ENCODE data around the gene C19orf33. TPM values are rescaled to one million over a fixed set of nuclear protein-coding genes. Genes with fewer than 3 reads are reported as not detected.

C19orf33 gene
- total and polyA plus RNA-seq, 2 experiments from 2014 or later: 58.9 to 72.2 TPM

DNA sequence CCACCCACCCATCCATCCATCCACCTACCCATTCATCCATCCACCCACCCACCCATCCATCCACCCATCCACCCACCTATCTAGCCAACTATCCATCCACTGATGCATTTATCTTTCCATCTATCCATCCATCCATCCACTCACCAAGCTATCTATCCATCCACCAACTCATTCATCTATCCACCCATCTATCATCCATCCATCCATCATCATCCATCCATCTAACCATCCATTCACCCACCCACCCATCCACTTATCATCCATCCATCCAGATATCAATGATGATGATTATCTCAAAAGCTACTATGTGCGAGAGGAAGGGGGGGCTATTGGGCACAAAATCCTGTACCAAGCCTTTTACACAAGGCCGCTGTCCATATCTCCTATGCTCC is 6.2 kb downstream of the C19orf33 start:
- H3K4me2 ChIP-seq: no peak overlapping the region
- no peak overlapping the region for H3K27ac ChIP-seq (ENCODE audit: low read depth)
- H3K4me1 ChIP-seq (ENCODE audit: insufficient read depth): peaks cover 9% of the 10 kb centered on the region
- Mint-ChIP-seq H3K4me3 (no peak overlapping the region; the same call in 2 of the 3 replicates), H3K27me3 (ENCODE audit: insufficient read depth, low read depth, poor library complexity) (peaks cover 19% of the 10 kb centered on the region), H3K4me1 (peaks cover 9% of the 10 kb centered on the region), H3K9me3 (no peaks in the 10 kb centered on the region; the same call in 2 of the 3 replicates), H3K27ac (no peak overlapping the region), H3K36me3 (ENCODE audit: low read depth) (peaks cover 6% of the 10 kb centered on the region; the same call in 2 of the 3 replicates)
- H3K9me2 ChIP-seq (ENCODE audit: insufficient read depth): no peaks in the 10 kb centered on the region
- H3K4me3 ChIP-seq: no peak overlapping the region
- no peak overlapping the region for H2AFZ ChIP-seq
- TF ChIP-seq, protein P1, sequence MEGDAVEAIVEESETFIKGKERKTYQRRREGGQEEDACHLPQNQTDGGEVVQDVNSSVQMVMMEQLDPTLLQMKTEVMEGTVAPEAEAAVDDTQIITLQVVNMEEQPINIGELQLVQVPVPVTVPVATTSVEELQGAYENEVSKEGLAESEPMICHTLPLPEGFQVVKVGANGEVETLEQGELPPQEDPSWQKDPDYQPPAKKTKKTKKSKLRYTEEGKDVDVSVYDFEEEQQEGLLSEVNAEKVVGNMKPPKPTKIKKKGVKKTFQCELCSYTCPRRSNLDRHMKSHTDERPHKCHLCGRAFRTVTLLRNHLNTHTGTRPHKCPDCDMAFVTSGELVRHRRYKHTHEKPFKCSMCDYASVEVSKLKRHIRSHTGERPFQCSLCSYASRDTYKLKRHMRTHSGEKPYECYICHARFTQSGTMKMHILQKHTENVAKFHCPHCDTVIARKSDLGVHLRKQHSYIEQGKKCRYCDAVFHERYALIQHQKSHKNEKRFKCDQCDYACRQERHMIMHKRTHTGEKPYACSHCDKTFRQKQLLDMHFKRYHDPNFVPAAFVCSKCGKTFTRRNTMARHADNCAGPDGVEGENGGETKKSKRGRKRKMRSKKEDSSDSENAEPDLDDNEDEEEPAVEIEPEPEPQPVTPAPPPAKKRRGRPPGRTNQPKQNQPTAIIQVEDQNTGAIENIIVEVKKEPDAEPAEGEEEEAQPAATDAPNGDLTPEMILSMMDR (conservative IDR thresholded peaks at IDR 0.05; ENCODE audit: low read depth in 2 of 2): no peak
- TF ChIP-seq ZNF331 (CRISPR knock-in tag; IDR thresholded peaks at IDR 0.05; ENCODE audit: low read depth) (no peak), ZNF114 (CRISPR knock-in tag; IDR thresholded peaks at IDR 0.05) (no peak), STAT1 (IDR thresholded peaks at IDR 0.05; ENCODE audit: unreplicated experiment) (no peak), EZH2phosphoT487 (IDR thresholded peaks at IDR 0.05; ENCODE audit: unreplicated experiment) (no peak), CREB1 (CRISPR knock-in tag; IDR thresholded peaks at IDR 0.05; ENCODE audit: low read depth) (no peak), POLR2AphosphoS5 (IDR thresholded peaks at IDR 0.05; ENCODE audit: low read depth) (no peak), JUNB (IDR thresholded peaks at IDR 0.05; ENCODE audit: unreplicated experiment) (no peak), EZH2 (IDR thresholded peaks at IDR 0.05; ENCODE audit: low read depth, unreplicated experiment) (no peak), NANOG (IDR thresholded peaks at IDR 0.05; ENCODE audit: borderline replicate concordance) (no peak)
- TF ChIP-seq, protein P2, sequence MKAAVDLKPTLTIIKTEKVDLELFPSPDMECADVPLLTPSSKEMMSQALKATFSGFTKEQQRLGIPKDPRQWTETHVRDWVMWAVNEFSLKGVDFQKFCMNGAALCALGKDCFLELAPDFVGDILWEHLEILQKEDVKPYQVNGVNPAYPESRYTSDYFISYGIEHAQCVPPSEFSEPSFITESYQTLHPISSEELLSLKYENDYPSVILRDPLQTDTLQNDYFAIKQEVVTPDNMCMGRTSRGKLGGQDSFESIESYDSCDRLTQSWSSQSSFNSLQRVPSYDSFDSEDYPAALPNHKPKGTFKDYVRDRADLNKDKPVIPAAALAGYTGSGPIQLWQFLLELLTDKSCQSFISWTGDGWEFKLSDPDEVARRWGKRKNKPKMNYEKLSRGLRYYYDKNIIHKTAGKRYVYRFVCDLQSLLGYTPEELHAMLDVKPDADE (IDR thresholded peaks at IDR 0.05): no peak
- TF ChIP-seq, protein P3, sequence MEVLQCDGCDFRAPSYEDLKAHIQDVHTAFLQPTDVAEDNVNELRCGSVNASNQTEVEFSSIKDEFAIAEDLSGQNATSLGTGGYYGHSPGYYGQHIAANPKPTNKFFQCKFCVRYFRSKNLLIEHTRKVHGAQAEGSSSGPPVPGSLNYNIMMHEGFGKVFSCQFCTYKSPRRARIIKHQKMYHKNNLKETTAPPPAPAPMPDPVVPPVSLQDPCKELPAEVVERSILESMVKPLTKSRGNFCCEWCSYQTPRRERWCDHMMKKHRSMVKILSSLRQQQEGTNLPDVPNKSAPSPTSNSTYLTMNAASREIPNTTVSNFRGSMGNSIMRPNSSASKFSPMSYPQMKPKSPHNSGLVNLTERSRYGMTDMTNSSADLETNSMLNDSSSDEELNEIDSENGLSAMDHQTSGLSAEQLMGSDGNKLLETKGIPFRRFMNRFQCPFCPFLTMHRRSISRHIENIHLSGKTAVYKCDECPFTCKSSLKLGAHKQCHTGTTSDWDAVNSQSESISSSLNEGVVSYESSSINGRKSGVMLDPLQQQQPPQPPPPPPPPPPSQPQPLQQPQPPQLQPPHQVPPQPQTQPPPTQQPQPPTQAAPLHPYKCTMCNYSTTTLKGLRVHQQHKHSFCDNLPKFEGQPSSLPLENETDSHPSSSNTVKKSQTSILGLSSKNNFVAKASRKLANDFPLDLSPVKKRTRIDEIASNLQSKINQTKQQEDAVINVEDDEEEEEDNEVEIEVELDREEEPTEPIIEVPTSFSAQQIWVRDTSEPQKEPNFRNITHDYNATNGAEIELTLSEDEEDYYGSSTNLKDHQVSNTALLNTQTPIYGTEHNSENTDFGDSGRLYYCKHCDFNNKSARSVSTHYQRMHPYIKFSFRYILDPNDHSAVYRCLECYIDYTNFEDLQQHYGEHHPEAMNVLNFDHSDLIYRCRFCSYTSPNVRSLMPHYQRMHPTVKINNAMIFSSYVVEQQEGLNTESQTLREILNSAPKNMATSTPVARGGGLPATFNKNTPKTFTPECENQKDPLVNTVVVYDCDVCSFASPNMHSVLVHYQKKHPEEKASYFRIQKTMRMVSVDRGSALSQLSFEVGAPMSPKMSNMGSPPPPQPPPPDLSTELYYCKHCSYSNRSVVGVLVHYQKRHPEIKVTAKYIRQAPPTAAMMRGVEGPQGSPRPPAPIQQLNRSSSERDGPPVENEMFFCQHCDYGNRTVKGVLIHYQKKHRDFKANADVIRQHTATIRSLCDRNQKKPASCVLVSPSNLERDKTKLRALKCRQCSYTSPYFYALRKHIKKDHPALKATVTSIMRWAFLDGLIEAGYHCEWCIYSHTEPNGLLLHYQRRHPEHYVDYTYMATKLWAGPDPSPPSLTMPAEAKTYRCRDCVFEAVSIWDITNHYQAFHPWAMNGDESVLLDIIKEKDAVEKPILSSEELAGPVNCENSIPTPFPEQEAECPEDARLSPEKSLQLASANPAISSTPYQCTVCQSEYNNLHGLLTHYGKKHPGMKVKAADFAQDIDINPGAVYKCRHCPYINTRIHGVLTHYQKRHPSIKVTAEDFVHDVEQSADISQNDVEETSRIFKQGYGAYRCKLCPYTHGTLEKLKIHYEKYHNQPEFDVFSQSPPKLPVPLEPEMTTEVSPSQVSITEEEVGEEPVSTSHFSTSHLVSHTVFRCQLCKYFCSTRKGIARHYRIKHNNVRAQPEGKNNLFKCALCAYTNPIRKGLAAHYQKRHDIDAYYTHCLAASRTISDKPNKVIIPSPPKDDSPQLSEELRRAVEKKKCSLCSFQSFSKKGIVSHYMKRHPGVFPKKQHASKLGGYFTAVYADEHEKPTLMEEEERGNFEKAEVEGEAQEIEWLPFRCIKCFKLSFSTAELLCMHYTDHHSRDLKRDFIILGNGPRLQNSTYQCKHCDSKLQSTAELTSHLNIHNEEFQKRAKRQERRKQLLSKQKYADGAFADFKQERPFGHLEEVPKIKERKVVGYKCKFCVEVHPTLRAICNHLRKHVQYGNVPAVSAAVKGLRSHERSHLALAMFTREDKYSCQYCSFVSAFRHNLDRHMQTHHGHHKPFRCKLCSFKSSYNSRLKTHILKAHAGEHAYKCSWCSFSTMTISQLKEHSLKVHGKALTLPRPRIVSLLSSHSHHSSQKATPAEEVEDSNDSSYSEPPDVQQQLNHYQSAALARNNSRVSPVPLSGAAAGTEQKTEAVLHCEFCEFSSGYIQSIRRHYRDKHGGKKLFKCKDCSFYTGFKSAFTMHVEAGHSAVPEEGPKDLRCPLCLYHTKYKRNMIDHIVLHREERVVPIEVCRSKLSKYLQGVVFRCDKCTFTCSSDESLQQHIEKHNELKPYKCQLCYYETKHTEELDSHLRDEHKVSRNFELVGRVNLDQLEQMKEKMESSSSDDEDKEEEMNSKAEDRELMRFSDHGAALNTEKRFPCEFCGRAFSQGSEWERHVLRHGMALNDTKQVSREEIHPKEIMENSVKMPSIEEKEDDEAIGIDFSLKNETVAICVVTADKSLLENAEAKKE (CRISPR knock-in tag; IDR thresholded peaks at IDR 0.05): no peak
- TF ChIP-seq, protein P4, sequence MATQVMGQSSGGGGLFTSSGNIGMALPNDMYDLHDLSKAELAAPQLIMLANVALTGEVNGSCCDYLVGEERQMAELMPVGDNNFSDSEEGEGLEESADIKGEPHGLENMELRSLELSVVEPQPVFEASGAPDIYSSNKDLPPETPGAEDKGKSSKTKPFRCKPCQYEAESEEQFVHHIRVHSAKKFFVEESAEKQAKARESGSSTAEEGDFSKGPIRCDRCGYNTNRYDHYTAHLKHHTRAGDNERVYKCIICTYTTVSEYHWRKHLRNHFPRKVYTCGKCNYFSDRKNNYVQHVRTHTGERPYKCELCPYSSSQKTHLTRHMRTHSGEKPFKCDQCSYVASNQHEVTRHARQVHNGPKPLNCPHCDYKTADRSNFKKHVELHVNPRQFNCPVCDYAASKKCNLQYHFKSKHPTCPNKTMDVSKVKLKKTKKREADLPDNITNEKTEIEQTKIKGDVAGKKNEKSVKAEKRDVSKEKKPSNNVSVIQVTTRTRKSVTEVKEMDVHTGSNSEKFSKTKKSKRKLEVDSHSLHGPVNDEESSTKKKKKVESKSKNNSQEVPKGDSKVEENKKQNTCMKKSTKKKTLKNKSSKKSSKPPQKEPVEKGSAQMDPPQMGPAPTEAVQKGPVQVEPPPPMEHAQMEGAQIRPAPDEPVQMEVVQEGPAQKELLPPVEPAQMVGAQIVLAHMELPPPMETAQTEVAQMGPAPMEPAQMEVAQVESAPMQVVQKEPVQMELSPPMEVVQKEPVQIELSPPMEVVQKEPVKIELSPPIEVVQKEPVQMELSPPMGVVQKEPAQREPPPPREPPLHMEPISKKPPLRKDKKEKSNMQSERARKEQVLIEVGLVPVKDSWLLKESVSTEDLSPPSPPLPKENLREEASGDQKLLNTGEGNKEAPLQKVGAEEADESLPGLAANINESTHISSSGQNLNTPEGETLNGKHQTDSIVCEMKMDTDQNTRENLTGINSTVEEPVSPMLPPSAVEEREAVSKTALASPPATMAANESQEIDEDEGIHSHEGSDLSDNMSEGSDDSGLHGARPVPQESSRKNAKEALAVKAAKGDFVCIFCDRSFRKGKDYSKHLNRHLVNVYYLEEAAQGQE (IDR thresholded peaks at IDR 0.05; ENCODE audit: unreplicated experiment): no peak
- H4K20me1 ChIP-seq (replicated peaks; ENCODE audit: insufficient read depth): peaks cover 6% of the 10 kb centered on the region
- DNase-seq (ENCODE audit: low spot score) (no peak), ATAC-seq (no peak)
- H3F3A ChIP-seq (replicated peaks; ENCODE audit: low read depth): peaks cover 8% of the 10 kb centered on the region
- H3K36me3 ChIP-seq (ENCODE audit: insufficient read depth): 0 out of 2 replicates have a peak, but pooled peaks cover 3% of the 10 kb centered on the region
- peaks cover 14% of the 10 kb centered on the region; the same call in 1 of the 2 replicates for H3K79me2 ChIP-seq (replicated peaks; ENCODE audit: insufficient read depth)
- H3K27me3 ChIP-seq (ENCODE audit: insufficient read depth): no peaks in the 10 kb centered on the region

Data from GM23338 (cell line).